Measurements from ENCODE around the gene NSUN3. TPM values are rescaled to one million over a fixed set of nuclear protein-coding genes. Genes with fewer than 3 reads are reported as not detected.

Gene NSUN3
- total RNA-seq, 1 donor from 2014 or later = 4.0 TPM

- intact Hi-C loops (cut with DNase I) = no loop called here
- no peak for ATAC-seq (ENCODE audit: poor library complexity)
- no peak for DNase-seq
Observed at GRCh38 chr3:94110854-94111253, 48.0 kb downstream of the NSUN3 start.

- intact Hi-C loops (cut with DNase I) = no loop called here
- DNase-seq (no peak), ATAC-seq (ENCODE audit: poor library complexity) (no peak)
Observed at GRCh38 chr3:94114666-94115065, 51.8 kb downstream of the NSUN3 start.

- intact Hi-C loops (cut with DNase I) = no loop called here
- no peak for ATAC-seq (ENCODE audit: poor library complexity)
- no peak for DNase-seq
Observed at GRCh38 chr3:94115482-94115881, 52.6 kb downstream of the NSUN3 start.

GRCh38 chr3:94117729-94118128 lies 54.9 kb downstream of the NSUN3 start:
- intact Hi-C loops (cut with DNase I) = no loop called here
- ATAC-seq (ENCODE audit: poor library complexity) (no peak), DNase-seq (no peak)

- DNase-seq (no peak), ATAC-seq (ENCODE audit: poor library complexity) (no peak)
- intact Hi-C loops (cut with DNase I) = no loop called here
Observed at GRCh38 chr3:94118390-94118789, 55.5 kb downstream of the NSUN3 start.

- intact Hi-C loops (cut with DNase I) = no loop called here
- DNase-seq (no peak), ATAC-seq (ENCODE audit: poor library complexity) (no peak)
Observed at GRCh38 chr3:94121161-94121560, 58.3 kb downstream of the NSUN3 start.

- ATAC-seq (ENCODE audit: poor library complexity) (no peak), DNase-seq (no peak)
- intact Hi-C loops (cut with DNase I) = no loop called here
Observed at GRCh38 chr3:94127115-94127514, 64.3 kb downstream of the NSUN3 start.

- intact Hi-C loops (cut with DNase I) = no loop called here
- no peak for DNase-seq
- ATAC-seq (ENCODE audit: poor library complexity) = peak; percentile 15
Observed at GRCh38 chr3:94130690-94131089, 67.8 kb downstream of the NSUN3 start.

- DNase-seq = no peak
- intact Hi-C loops (cut with DNase I) = no loop called here
- ATAC-seq (ENCODE audit: poor library complexity) = no peak
Observed at GRCh38 chr3:94132777-94133176, 69.9 kb downstream of the NSUN3 start.

- DNase-seq (no peak), ATAC-seq (ENCODE audit: poor library complexity) (no peak)
- intact Hi-C loops (cut with DNase I) = no loop called here
Observed at GRCh38 chr3:94136133-94136532, 73.3 kb downstream of the NSUN3 start.

- DNase-seq = no peak
- ATAC-seq (ENCODE audit: poor library complexity) = no peak
Observed at GRCh38 chr3:94137377-94137776, 74.5 kb downstream of the NSUN3 start.

GRCh38 chr3:94146455-94146854 lies 83.6 kb downstream of the NSUN3 start:
- no peak for ATAC-seq (ENCODE audit: poor library complexity)
- no peak for DNase-seq
- intact Hi-C loops (cut with DNase I) = no loop called here

More at GRCh38 chr3:94137377-94137776, 74.5 kb downstream of the NSUN3 start:
- intact Hi-C loops (cut with DNase I) = no loop called here

- intact Hi-C loops (cut with DNase I) = no loop called here
- no peak for DNase-seq
- no peak for ATAC-seq (ENCODE audit: poor library complexity)
Observed at GRCh38 chr3:94147012-94147411, 84.2 kb downstream of the NSUN3 start.

GRCh38 chr3:94150113-94150512 lies 87.3 kb downstream of the NSUN3 start:
- ATAC-seq (ENCODE audit: poor library complexity) (no peak), DNase-seq (no peak)
- intact Hi-C loops (cut with DNase I) = no loop called here

- ATAC-seq (ENCODE audit: poor library complexity) = no peak
- intact Hi-C loops (cut with DNase I) = no loop called here
- no peak for DNase-seq
Observed at GRCh38 chr3:94156626-94157025, 93.8 kb downstream of the NSUN3 start.

- ATAC-seq (ENCODE audit: poor library complexity) = no peak
- intact Hi-C loops (cut with DNase I) = no loop called here
- DNase-seq = no peak
Observed at GRCh38 chr3:94158512-94158911, 95.7 kb downstream of the NSUN3 start.

- intact Hi-C loops (cut with DNase I) = no loop called here
- DNase-seq (no peak), ATAC-seq (ENCODE audit: poor library complexity) (peak; percentile 56)
Observed at GRCh38 chr3:94159062-94159828, 96.4 kb downstream of the NSUN3 start.

GRCh38 chr3:94162700-94163099 lies 99.8 kb downstream of the NSUN3 start:
- DNase-seq (no peak), ATAC-seq (ENCODE audit: poor library complexity) (no peak)
- intact Hi-C loops (cut with DNase I) = no loop called here

- intact Hi-C loops (cut with DNase I) = no loop called here
- DNase-seq (no peak), ATAC-seq (ENCODE audit: poor library complexity) (no peak)
Observed at GRCh38 chr3:94167346-94167745, 104.5 kb downstream of the NSUN3 start.

- intact Hi-C loops (cut with DNase I) = no loop called here
- DNase-seq = no peak
- ATAC-seq (ENCODE audit: poor library complexity) = no peak
Observed at GRCh38 chr3:94167796-94168195, 104.9 kb downstream of the NSUN3 start.

- DNase-seq (no peak), ATAC-seq (ENCODE audit: poor library complexity) (no peak)
- intact Hi-C loops (cut with DNase I) = no loop called here
Observed at GRCh38 chr3:94171954-94172353, 109.1 kb downstream of the NSUN3 start.
